SW480 (cell line): ENCODE results near the gene PSIP1.
"Not testable (repeated sequence)": the region's sequence is repeated elsewhere in the genome, so short reads cannot be mapped to it uniquely, and the experiment has no call there.

ENCODE experiments used
- DNase-seq: peaks from one replicate; pipeline ENCODE4 v3.0.0-alpha.2; 2016; ENCODE audit warnings: low spot score

Gene PSIP1

DNA sequence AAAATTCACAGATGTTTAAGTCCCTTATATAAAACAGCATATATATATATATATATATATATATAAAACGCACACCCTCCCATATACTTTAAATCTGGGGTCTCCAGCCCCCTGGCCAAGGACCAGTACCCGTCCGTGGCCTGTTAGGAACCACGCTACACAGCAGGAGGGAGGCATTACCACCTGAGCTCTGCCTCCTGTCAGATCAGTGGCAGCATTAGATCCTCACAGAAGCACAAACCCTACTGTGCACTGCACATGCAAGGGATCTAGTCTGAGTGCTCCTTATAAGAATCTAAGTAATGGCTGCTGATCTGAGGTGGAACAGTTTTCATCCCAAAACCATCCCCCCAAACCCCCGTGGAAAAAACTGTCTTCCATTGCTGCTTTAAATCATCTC, 9.0 kb downstream of the PSIP1 start:
- DNase-seq = no peak

DNA sequence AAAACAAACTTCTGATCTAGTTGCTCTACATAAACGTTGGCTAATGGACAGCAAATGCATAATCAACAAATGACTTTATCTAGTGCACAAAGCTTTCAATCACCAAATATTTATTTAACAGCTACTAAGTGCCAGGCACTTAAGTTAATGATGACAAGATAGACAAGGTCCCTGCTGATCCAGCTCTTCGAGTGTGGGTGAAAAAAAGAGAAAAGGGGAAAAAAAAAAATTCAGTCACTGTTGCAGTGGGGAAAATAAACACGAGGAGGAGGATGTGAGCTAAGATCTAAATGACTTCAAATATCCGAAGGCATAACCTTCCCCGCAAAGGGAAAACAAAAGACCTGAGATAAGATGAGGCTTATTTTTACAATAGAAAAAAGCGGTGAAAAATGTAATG, 9.6 kb downstream of the PSIP1 start:
- DNase-seq = no peak

DNA sequence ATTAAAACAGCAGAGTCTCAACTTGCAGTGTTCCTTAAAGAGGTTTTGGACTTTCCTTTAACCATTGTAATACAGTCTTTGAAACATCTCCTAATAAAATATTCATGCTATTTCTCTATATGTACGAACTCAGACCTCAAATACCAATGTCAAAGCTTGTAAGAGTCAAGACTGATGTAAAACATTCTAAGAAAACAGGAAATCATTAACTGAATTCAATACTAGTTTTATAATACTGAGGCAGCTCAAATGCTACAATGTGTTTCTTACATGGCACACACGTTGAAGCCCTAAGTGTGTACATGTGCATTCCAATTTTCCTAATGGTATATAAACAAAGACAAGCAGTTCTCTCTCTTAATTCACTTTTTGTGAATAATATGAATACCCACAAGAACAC, 11.6 kb downstream of the PSIP1 start:
- DNase-seq = no peak

GRCh38 chr9:15498246-15498995, 12.3 kb downstream of the PSIP1 start:
- DNase-seq = no peak

DNA sequence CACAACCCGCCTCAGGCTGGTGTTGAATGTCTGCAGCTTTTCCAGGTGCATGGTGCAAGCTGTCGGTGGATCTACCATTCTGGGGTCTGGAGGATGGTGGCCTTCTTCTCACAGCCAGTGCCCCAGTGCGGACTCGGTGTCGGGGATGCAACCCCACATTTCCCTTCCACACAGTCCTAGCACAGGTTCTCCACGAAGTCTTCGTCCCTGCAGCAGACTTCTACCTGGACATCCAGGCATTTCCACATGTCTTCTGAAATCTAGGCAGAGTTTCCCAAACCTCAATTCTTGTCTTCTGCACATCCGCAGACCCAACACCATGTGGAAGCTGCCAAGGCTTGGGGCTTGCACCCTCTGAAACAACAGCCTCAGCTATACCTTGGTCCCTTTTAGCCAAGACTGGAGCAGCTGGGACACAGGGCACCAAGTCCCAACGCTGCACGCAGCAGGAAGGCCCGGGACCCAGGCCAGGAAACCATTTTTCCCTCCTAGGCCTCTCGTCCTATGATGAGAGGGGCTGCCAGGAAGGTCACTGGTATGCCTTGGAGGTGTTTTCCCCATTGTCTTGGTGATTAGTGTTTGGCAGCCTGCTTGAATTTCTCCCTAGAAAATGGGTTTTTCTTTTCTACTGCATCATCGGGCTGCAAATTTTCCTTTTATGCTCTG, 18.2 kb downstream of the PSIP1 start:
- DNase-seq = no peak

- no peak for DNase-seq
Observed at GRCh38 chr9:15491950-15492349, 18.8 kb downstream of the PSIP1 start.

GRCh38 chr9:15485836-15486666, 24.7 kb downstream of the PSIP1 start:
- DNase-seq = no peak

- no peak for DNase-seq
Observed at GRCh38 chr9:15484802-15485201, 26.0 kb downstream of the PSIP1 start.

DNA sequence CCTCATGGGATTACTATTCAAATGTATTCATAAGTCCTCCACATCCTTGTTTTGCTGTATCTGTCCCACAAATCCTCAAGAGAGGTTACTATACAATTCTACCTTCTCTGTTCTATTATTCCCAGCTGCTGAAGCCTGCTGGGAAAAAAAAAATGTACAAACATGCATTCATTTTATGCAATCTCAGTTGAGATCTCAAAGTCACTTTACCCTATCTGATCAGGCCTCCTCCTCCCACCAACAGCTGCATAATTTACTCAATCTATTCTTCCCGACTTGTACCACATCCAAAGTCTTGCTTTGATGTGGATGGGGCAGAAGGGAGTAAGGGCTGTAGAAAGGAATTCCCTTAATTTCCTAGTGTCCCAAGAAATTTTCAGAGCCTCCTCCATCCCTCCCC, 28.6 kb downstream of the PSIP1 start:
- no peak for DNase-seq

DNA sequence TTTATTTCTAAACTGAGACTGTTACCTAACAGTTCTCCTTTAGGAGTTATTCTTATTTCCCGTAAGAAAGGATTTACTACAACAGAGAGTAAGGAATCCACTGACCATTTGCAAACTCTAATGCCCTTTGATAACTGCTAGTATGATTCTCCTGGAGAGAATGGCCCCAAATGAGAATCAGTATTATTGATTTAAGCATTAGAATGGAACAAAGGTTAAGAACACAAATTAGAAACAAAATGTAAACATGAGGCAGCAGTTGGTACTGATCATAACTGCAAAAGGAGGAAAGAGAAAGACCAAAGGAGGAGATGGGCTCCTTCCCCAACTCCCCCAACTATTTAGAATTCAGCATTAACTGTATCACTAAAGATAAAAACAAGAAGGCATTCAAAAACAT, 30.7 kb downstream of the PSIP1 start:
- DNase-seq = no peak

- no peak for DNase-seq
Observed at GRCh38 chr9:15475923-15476536, 34.7 kb downstream of the PSIP1 start.

DNA sequence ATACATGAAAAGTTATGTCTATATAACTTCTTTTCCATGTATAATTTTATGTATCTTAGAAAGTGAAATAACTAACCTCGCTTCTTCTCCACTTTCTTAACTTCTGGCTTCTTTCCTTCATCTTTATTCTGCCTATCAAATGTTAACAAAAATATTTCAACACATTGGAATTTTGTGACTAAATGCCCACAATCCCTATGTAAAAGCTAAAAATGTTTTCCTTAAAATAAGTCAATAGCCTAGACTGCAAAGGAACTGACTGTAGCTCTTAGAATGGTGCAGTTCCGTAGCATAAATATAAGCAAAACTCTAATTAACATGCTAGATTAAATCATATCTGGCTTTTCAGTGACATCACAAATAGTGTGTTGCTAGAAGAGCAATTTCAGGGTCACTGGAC, 40.9 kb downstream of the PSIP1 start:
- DNase-seq = no peak

- no peak for DNase-seq
Observed at GRCh38 chr9:15469406-15469805, 41.4 kb downstream of the PSIP1 start.

DNA sequence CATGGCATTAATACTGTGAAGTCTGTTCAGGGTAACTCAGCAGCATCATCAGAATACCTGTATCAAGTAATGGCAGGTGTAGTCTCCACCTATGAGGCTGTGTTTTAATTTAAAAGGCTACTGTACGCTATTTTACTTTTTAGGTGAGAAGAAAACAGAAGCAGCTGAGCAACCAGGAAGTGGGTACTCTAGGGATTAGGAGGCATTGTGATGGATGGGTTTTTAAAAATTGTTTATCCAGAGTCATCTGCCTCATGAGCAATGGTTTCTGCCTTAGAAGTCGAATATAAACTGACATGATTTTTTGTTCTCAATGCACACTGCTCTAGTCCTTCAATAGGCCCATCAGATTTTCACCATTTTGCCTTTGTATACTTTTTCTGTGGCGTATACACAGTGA, 42.6 kb downstream of the PSIP1 start:
- DNase-seq = no peak

DNA sequence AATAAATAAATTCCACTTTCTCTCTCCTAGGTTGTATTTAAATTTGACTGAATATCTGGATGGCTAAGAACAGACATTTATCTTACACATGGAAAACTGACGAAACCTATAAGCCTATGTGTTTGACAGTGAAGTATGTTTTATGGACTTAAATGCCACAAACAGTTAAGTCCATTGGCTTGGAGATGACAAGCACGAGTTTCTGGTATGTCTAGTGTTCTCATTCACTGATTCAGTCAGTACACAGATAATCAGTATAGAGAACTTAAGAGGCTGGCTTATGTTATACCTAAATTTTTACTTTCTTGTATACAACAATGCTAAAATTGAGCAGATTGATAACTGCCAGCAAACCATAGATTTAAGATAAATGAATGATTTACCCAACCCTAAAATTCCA, 49.2 kb downstream of the PSIP1 start:
- DNase-seq = no peak

DNA sequence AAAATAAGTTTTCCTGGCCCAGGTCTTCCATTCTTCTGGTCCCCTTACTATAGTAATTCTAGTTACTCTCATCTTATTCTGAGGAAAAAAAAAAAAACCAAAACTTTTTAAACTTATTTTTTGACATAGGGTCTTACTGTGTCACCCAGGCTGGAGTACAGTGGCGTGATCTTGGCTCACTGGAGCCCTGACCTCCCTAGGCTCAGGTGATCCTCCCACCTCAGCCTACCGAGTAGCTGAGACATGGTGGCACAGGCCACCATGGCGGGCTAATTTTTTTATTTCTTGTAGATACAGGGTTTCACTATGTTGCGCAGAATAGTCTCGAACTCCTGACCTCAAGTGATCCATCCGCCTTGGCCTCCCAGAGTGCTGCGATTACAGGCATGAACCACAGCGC, 49.7 kb downstream of the PSIP1 start:
- no peak for DNase-seq

- no peak for DNase-seq
Observed at GRCh38 chr9:15453956-15454355, 56.8 kb downstream of the PSIP1 start.

- no peak for DNase-seq
Observed at GRCh38 chr9:15444141-15444540, 66.6 kb downstream of the PSIP1 start.

GRCh38 chr9:15442264-15442663, 68.5 kb downstream of the PSIP1 start:
- not testable (repeated sequence) for DNase-seq

DNA sequence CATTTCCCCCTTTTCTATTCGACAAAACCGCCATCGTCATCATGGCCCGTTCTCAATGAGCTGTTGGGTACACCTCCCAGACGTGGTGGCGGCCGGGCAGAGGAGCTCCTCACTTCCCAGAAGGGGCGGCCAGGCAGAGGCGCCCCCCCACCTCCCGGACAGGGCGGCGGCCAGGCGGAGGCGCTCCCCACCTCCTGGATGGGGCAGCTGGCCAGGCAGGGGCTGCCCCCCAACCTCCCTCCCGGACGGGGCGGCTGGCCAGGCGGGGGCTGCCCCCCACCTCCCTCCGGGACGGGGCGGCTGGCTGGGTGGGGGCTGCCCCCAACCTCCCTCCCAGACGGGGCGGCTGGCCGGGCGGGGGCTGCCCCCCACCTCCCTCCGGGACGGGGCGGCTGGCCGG, 68.9 kb downstream of the PSIP1 start:
- not testable (repeated sequence) for DNase-seq

DNA sequence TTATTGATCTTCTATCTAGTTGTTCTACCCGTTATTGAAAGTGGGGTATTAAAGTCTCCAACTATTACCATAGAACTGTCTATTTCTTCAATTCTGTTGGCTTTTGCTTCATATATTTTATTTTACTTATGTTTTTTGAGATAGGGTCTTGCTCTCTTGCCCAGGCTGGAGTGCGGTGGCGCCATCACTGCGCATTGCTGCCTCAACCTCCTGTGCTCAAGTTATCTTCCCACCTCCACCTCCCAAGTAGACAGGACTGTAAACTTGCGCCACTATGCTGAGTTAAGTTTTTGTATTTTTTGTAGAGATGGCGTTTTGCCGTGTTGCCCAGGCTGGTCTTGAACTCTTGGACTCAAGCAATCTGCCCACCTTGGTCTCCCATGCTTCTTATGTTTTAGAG, 71.9 kb downstream of the PSIP1 start:
- no peak for DNase-seq

DNA sequence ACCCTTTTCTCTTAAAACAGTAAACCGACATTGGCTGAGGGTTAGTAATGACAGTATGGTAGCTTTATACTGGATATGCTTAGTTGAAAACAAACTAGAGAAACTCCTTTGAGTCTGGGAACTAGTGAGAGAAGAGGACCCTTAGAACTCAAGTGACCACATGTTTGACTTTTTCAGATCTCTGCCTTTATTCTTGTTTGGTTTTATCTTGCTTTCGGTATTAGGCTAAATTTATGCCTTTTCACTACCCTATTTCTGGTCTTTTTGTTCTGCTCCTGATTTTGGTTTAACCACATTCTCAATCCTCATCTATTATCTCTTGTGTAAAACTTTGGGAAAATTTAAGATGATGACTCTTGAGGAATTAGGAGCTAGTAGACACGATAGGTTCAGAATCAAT, 77.1 kb downstream of the PSIP1 start:
- DNase-seq = no peak

- DNase-seq = no peak
Observed at GRCh38 chr9:15433191-15433590, 77.6 kb downstream of the PSIP1 start.
